Activated CD4-positive, alpha-beta T cell treated with anti-CD3 and anti-CD28 coated beads, Interleukin-2, amount 50 U/mL, for 4 hours (primary cell): ENCODE results near the gene SHB.

Experiments
- DNase-seq, 2 experiments: peaks; one replicate each; pipeline ENCODE4 v3.0.0-alpha.2; 2020

The SHB gene

GRCh38 chr9:38041564-38042243 lies 27.3 kb downstream of the SHB start:
- no peak for DNase-seq

- DNase-seq, result no peak
Measured at GRCh38 chr9:38039907-38040682, 28.9 kb downstream of the SHB start.

GRCh38 chr9:38039090-38039906 lies 29.7 kb downstream of the SHB start:
- DNase-seq, result no peak

GRCh38 chr9:38038307-38039089 lies 30.5 kb downstream of the SHB start:
- DNase-seq, result no peak

- no peak for DNase-seq
Measured at GRCh38 chr9:38037981-38038306, 31.1 kb downstream of the SHB start.

GRCh38 chr9:38036359-38037084 lies 32.5 kb downstream of the SHB start:
- no peak for DNase-seq

- DNase-seq, result no peak
Measured at GRCh38 chr9:38035873-38036272, 33.2 kb downstream of the SHB start.

- no peak for DNase-seq
Measured at GRCh38 chr9:38033941-38034340, 35.1 kb downstream of the SHB start.

- no peak for DNase-seq
Measured at GRCh38 chr9:38032266-38033110, 36.5 kb downstream of the SHB start.

- DNase-seq, result no peak
Measured at GRCh38 chr9:38031594-38031993, 37.4 kb downstream of the SHB start.

GRCh38 chr9:38030658-38031057 lies 38.4 kb downstream of the SHB start:
- no peak for DNase-seq

- DNase-seq, result no peak
Measured at GRCh38 chr9:38029915-38030638, 39.0 kb downstream of the SHB start.

GRCh38 chr9:38027714-38028113 lies 41.3 kb downstream of the SHB start:
- no peak for DNase-seq

- no peak for DNase-seq
Measured at GRCh38 chr9:38026840-38027527, 42.0 kb downstream of the SHB start.

- DNase-seq, result no peak
Measured at GRCh38 chr9:38026021-38026809, 42.8 kb downstream of the SHB start.

GRCh38 chr9:38025166-38025565 lies 43.9 kb downstream of the SHB start:
- no peak for DNase-seq

GRCh38 chr9:38024036-38024681 lies 44.9 kb downstream of the SHB start:
- DNase-seq, result no peak

GRCh38 chr9:38023661-38024035 lies 45.4 kb downstream of the SHB start:
- DNase-seq, result no peak

- DNase-seq, result no peak
Measured at GRCh38 chr9:38022995-38023394, 46.0 kb downstream of the SHB start.
